Calu3 (cell line): Measurements from ENCODE around the gene AHCYL1. TPM values are rescaled to one million over a fixed set of nuclear protein-coding genes. Genes with fewer than 3 reads are reported as not detected.
A peak's percentile ranks its signal among the peaks of the same experiment; 100 is the strongest.
"Not testable (repeated sequence)": the region's sequence is repeated elsewhere in the genome, so short reads cannot be mapped to it uniquely, and the experiment has no call there.

ENCODE experiments used
- BruUV-seq: library from RNA; stranded (reverse); fragments of 400-500 nt; replicated peaks from 2 replicates; lab custom pipeline; 2021; lab: Mats Ljungman, UMichigan
- CTCF ChIA-PET: fragments of 300-600 bp; sonication (Branson Sonifier 250); formaldehyde crosslinking; loops from one replicate; lab custom pipeline; 2022; ENCODE audit warnings: antibody characterized with exemption; lab: Charles Lee
- DNase-seq: peaks from one replicate; pipeline ENCODE4 v3.0.0; 2022
- H3K27ac Mint-ChIP-seq: one replicate; pipeline ENCODE4 v1.8.0; 2022; ENCODE audit warnings: mixed read lengths; ENCODE audit not compliant: unreplicated experiment
- H3K27me3 Mint-ChIP-seq: one replicate; pipeline ENCODE4 v1.8.0; 2022; ENCODE audit warnings: mixed read lengths; ENCODE audit not compliant: unreplicated experiment
- H3K36me3 Mint-ChIP-seq: one replicate; pipeline ENCODE4 v1.8.0; 2022; ENCODE audit warnings: mild to moderate bottlenecking, moderate library complexity, mixed read lengths; ENCODE audit not compliant: insufficient read depth, unreplicated experiment
- H3K4me1 Mint-ChIP-seq: one replicate; pipeline ENCODE4 v1.8.0; 2022; ENCODE audit warnings: mild to moderate bottlenecking, low read depth, mixed read lengths; ENCODE audit not compliant: unreplicated experiment
- H3K4me3 Mint-ChIP-seq: one replicate; pipeline ENCODE4 v1.8.0; 2022; ENCODE audit warnings: mild to moderate bottlenecking, low read depth, moderate library complexity, mixed read lengths; ENCODE audit not compliant: unreplicated experiment
- H3K9me3 Mint-ChIP-seq: one replicate; pipeline ENCODE4 v1.8.0; 2022; ENCODE audit warnings: low read depth, mixed read lengths; ENCODE audit not compliant: unreplicated experiment
- CTCF ChIP-seq: fragments of 200-600 bp; IDR thresholded peaks from one replicate; pipeline ENCODE4 v1.8.0; 2022; ENCODE audit warnings: antibody characterized with exemption; ENCODE audit not compliant: unreplicated experiment
- intact Hi-C: fragments of 100-400 bp; cut with micrococcal nuclease; formaldehyde crosslinking; loops from one replicate; pipeline ENCODE4 v1.10.0; 2022; ENCODE audit not compliant: unreplicated experiment
- total RNA-seq: library from RNA; stranded (reverse); gene quantifications from 2 replicates; pipeline ENCODE4 v1.2.3, GENCODE V29; 2022

The AHCYL1 gene
- total RNA-seq, 1 experiment from 2014 or later = 56.5 TPM

DNA sequence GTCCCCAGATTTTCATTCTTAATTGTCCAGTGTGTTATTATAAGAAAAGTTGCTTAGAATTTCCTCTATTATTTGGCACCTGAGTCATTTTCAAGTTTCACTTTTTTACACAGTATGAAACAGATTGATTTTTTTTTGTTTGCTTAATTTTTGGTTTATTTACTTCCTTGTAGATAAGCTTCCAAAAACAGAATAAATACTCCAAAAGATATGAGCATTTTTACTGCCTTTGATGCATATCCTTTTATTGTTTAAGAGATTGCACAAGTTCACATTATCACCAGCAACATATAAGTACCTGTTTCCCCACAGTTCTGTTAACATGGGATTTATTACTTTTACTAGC is 36.3 kb upstream of the AHCYL1 start:
- peaks cover 7% of the 10 kb centered on the region for H3K36me3 Mint-ChIP-seq
- H3K4me1 Mint-ChIP-seq = peaks cover 24% of the 10 kb centered on the region
- DNase-seq = no peak
- peak overlapping the region; percentile 41 for H3K4me3 Mint-ChIP-seq
- TF ChIP-seq CTCF = no peak
- BruUV-seq = no TSS peak
- CTCF ChIA-PET = interaction anchor here (1.3 to 1.9 kb wide), 2 partner anchors 12 to 18 kb away, joined by 4 to 7 read pairs; no protein-coding TSS in a partner anchor
- peaks cover 3% of the 10 kb centered on the region for H3K9me3 Mint-ChIP-seq
- H3K27me3 Mint-ChIP-seq = no peaks in the 10 kb centered on the region
- H3K27ac Mint-ChIP-seq = peak overlapping the region; percentile 92
- intact Hi-C loops = no loop called here

DNA sequence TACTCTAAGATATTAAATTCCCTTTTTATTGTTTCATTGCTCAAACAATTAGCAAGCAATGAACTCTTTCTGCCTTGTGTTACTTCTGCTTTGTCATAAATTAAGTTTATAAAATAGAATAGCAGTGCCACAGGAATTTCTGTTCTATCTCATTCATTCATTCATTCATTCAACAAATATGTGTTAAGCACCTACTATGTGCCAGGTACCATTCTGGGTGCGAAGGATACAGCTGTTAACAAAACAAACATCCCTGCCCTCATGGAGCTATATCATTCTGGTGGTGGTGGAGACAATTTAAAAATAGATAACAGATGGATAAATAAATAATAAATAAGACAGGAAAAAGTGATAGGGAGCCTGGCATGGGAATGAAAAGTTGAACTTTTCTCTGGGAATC is 34.5 kb upstream of the AHCYL1 start:
- H3K4me3 Mint-ChIP-seq = no peak overlapping the region
- no peak overlapping the region for H3K27ac Mint-ChIP-seq
- DNase-seq = no peak
- H3K9me3 Mint-ChIP-seq = no peaks in the 10 kb centered on the region
- CTCF ChIA-PET = no interaction called here
- TF ChIP-seq CTCF = no peak
- no peaks in the 10 kb centered on the region for H3K27me3 Mint-ChIP-seq
- BruUV-seq = no TSS peak
- intact Hi-C loops = no loop called here
- H3K36me3 Mint-ChIP-seq = peaks cover 7% of the 10 kb centered on the region
- peaks cover 16% of the 10 kb centered on the region for H3K4me1 Mint-ChIP-seq

DNA sequence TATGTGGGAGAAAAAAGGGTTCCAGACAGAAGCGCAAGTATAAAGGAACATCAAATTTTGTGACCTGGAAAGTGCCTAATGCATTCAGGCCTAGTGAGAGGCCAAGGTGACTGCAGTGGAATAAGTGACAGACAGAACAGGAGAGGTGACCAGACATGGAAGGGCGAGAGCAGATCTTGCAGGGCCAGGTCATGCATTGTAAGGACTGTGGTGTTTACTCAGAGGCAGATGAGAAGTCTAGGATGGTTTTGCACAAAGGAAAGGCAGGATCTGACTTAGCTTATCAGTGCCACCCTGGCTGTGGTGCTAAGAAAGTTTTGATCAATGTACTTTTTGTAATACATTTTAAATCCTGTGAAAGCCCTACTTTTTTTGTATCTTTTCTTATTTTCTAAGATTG is 34.1 kb upstream of the AHCYL1 start:
- H3K4me3 Mint-ChIP-seq = no peak overlapping the region
- CTCF ChIA-PET = no interaction called here
- H3K27ac Mint-ChIP-seq = no peak overlapping the region
- H3K27me3 Mint-ChIP-seq = no peaks in the 10 kb centered on the region
- DNase-seq = no peak
- peaks cover 7% of the 10 kb centered on the region for H3K36me3 Mint-ChIP-seq
- H3K9me3 Mint-ChIP-seq = no peaks in the 10 kb centered on the region
- intact Hi-C loops = no loop called here
- no peak for TF ChIP-seq CTCF
- peaks cover 16% of the 10 kb centered on the region for H3K4me1 Mint-ChIP-seq
- BruUV-seq = no TSS peak

- DNase-seq, H3K27ac Mint-ChIP-seq, H3K27me3 Mint-ChIP-seq, H3K36me3 Mint-ChIP-seq, CTCF ChIA-PET, BruUV-seq, intact Hi-C loops, H3K4me3 Mint-ChIP-seq, H3K9me3 Mint-ChIP-seq: not testable (repeated sequence)
- H3K4me1 Mint-ChIP-seq = peaks cover 16% of the 10 kb centered on the region
Observed at GRCh38 chr1:109951501-109951900, 33.1 kb upstream of the AHCYL1 start.

GRCh38 chr1:109954041-109954512 is 30.5 kb upstream of the AHCYL1 start:
- TF ChIP-seq CTCF = no peak
- no TSS peak for BruUV-seq
- Mint-ChIP-seq H3K4me1 (peaks cover 15% of the 10 kb centered on the region), H3K27ac (no peak overlapping the region), H3K4me3 (no peak overlapping the region), H3K27me3 (no peaks in the 10 kb centered on the region), H3K9me3 (no peaks in the 10 kb centered on the region), H3K36me3 (no peaks in the 10 kb centered on the region)
- no peak for DNase-seq
- CTCF ChIA-PET = no interaction called here
- intact Hi-C loops = no loop called here
